DMS114 treated with DMSO at 0.1 percent for 48 hours (cell line): Measurements from ENCODE around the gene ANO4.

ENCODE experiments used
- DNase-seq: peaks from one replicate; lab custom pipeline; 2025; ENCODE audit not compliant: unreplicated experiment; lab: John Stamatoyannopoulos, UW

Gene ANO4

DNA sequence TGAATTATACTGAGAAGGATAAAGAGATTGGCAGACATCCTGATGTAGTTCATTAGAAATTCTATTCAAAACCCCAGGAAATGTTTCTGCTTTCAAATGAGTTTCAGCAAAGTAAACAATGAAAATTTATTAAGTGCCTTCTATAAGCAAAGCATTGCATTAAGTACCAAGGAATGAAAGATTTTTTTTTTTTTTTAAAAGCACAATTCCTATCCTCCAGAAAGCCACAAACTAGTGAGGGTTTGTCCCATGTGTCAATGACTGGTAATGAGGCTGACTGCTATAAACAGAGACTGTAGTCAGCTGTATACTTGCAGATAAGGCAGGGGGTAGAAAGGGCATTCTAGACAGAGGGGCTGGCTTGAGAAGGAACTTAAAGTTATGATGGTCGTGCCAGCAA, 6.7 kb downstream of the ANO4 start:
- DNase-seq, result no peak

DNA sequence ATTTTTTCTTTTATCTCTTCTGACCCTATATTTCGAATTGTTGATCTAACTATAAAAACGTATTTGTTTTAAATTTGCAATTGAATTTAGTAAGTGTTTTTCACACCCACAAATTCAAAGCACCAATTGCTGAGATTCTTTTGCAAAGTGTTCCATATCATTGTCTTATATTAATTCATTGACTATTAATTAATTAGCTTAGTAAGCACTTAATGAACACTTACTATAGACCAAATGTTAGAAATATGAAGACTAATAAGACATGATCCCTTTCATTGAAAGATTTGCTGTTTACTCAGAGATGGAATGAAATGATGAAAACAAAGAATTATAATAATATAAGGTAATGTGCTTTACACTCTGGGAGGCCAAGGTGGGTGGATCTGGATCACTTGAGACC, 14.2 kb downstream of the ANO4 start:
- no peak for DNase-seq

DNA sequence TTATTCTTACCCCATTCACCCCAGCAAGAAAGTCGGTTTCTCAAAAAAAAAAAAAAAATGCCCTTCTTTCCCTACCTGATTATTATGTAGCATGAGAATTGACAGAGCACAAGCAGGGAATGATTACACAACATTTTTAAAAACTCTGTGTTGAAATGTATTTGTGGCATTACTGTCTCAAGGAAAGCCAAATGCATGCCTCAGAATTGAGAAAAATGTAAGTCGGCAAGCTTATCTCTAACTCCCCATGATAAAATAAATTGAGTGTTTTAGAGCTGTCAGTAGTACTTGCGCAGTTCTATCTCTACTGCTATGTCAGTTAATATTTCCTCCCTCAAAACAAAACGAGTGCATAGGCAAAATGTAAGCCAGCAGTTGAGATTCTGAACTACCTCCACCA, 25.7 kb downstream of the ANO4 start:
- no peak for DNase-seq

DNA sequence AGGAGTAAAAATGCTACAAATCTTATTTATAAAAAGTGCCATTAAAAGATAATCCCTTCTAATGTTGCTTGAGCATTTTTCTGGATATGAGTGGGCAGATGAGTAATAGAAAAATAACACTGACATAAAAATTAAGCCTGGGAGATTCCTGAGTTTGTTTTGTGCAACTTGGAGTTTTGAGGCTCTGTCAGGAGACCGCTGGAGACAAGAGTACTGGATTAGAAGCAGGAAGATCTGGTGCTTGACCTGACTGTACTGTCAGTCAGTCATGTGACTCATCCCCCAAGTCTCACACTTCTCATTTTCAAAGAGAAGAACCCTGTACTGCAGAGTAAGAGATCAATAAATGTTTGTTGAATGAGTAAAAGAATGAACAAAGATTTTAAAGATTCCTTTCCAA, 29.4 kb downstream of the ANO4 start:
- no peak for DNase-seq

DNA sequence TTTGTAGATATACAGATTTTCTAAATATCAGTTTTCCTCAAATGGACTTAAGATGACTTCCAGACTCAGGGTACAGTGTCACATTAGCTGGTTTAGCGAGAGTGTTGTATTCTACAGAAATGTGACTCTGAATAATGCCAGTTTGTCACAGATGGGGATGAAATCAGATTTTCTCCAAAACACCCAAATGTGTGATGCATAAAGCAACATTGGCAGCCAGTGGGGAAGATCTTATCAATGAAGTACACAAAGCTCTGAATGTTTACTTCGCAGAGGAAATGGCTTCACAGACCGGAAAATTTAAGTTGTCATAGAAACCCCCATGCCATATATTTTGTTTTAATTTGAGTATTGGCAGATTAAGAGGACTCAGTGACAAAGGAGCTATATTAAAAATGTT, 29.9 kb downstream of the ANO4 start:
- DNase-seq, result no peak

DNA sequence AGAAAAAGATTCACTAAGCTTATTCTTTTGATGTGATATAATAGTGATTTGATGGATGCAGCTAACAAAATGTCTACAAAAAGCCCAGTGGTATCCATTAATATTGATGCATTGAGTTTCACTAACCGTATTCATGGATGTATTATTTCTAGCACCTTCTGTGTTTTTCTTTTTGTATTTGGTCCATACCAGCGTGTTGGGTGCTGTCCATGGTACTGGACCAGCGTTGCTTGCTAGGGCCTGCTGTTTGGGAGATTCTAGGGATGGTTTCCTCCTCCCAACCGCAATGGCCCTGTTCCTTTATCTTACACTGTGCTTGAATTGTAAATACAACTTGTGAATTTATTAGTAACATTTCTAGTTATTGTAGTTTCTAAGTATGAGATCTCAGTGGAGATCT, 31.7 kb downstream of the ANO4 start:
- no peak for DNase-seq

DNA sequence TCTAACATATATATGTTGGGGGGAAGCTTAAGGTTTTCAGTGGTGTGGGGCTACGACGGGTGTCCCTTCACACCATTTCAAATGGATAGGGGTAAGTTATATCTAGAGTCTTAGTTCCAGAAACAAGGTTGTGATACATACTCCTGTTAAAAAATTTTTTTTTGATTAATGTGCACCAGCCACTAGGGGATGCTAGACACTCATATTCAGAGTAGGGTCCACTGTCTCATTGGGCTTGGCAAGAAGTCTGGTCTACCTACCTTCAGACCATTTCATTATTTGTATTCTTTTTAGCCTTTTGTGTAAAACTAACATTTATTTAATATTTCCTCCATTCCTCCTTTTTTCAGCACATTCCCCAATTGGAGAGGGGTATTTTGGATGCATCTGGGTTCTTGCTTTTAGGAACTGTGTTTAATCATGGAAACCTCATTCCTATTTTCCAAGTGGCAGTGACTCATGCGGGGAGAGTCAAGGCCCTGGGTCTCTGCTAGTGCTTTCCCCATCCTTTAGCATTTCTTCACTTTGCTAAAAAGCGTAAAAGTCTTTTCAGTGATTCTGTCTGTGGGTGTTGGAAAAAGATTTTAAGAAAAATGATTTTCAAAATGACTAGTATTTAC, 33.4 kb downstream of the ANO4 start:
- DNase-seq, result peak; percentile 21

DNA sequence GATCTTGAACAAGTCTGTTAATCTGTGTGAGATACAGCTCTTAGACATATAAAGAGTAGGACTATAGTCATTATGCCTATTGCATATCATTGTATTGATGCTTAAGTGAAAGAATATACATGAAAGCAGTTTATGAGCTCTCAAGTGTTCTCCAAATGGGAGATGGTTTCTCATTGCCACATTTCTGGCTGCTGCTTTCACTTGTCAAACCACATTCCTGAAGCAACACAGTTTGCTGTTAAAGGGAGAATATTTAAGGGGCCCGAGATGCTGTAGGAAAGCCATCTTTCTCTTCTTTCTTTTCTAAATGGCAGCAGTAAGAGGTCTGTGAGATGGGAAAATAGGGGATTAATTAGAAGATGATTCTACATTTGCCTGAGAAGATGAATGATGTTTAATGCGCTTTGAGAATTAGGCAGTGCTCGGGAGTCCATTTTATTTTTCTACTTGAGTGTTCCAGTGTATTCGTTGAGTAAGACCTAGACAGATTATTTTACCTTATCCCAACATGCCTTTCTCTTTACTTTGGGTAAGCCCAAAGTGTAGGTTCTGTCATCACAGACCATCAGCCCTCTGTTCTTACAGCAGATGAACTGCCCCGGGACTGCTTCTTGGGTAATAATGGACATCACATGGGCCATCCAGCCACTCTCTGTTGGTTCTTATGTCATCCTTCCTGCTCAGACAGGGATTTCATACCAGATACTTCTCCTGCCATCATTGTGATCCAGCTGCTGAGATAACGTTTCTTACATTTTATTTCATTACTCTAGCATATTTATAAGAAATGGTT, 35.6 kb downstream of the ANO4 start:
- no peak for DNase-seq

DNA sequence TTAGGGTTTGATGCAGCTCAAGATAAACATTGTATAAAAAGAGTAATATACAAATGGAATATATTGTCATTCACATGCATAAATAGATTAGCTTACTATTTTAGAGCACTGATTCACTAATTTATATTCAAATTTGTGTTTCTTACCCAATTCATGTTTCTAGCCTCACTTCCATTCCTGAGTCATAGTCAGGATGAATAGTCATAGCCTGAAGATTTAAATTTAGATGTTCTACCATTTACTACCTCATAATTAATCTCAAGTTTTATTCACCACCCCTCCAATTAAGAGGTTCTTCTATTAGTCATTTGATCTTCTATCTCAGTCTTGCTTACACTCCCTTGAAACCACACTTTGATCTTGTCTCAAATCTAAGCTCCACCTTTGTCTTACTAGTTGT, 38.7 kb downstream of the ANO4 start:
- no peak for DNase-seq

DNA sequence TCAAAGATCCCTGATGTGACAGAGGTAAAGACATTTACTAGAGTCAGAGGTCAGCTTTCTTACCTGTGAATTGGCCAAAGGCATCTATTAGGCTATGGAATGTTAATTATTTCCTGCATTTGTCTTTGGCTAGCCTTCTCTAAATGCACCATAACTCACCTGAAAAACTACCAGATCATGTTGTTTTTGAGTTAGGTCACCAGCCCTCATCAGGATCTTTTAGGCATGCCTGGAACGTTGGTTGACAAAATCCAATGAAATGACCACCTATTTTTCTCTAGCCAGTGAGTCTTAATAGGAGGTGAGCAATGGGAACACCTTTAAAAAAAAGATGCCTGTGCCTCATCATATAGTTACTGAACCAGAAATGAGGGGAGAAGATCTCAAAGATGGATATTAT, 46.2 kb downstream of the ANO4 start:
- no peak for DNase-seq

DNA sequence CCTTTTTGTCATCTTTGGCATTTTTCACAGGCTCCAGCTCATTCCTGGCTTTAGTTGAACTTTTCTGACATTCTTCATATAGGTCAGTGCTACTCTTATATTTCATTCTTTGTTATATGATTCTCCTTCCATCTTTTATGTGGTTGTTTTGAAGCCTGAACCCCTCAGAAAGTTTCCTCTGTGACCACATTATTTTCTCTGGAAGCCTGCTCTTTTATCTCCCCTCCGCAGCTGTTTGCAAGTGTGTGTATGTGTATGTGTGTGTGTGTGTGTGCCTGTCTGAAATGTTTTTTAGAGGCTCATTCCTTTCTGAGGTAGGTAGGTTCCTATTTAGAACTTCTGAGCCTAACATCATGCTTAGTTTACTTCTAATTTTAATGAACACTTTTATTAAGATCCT, 47.6 kb downstream of the ANO4 start:
- no peak for DNase-seq

DNA sequence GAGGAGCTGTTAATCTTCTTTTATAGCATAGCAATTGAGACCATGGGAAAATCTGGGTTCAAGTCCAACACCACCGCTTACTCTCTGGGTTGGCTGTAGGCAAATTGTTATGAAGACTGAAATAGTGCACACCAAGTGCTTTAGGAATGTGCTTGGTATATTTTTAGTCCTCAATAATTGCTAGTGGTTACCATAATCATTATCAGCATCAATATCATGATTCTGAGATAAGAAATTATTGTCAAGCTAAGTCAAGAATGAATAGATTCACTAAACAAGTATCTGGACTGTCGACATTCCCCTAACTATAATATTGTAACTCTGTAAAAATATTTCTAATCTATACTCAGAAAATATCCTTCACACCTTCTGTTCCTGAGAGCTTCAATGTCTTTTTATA, 48.5 kb downstream of the ANO4 start:
- no peak for DNase-seq

DNA sequence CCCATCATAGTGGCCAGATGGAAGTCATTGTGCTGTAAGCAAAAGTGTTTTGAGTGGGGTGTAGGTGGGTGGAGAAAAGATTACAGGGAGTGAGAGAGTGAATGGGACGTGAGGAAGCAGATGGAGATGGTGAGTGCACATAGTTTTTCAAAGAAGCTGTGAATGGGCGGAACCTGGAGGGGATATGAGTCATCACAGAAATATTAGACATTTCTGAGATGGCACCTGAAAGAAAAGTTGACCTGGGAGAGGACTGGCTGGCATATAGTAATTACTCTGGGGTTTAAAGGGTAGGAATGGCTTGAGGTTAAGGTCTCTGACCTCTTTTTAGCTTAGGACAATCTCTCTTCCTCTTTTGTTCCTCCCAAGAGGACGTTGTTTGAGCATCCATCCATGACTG, 50.5 kb downstream of the ANO4 start:
- DNase-seq, result no peak

DNA sequence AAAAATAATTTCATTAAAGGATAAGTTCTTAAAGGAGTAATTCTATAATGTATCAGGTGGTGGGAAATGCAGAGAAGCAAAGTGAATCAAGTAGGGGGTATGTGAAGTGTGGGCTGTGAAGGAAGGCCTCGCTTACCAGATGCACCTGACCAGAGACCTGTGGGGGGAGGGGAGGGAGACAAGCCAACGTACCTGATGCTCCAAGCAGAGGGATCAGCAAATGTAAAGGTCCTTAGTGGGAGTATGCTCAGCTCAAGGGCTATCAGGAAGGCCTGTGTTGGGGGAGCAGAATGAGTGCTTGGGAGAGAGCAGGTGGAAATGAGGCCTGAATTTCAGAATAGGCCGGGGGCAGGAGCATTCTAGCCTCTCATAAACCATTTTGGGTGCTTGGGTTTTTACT, 57.1 kb downstream of the ANO4 start:
- no peak for DNase-seq

DNA sequence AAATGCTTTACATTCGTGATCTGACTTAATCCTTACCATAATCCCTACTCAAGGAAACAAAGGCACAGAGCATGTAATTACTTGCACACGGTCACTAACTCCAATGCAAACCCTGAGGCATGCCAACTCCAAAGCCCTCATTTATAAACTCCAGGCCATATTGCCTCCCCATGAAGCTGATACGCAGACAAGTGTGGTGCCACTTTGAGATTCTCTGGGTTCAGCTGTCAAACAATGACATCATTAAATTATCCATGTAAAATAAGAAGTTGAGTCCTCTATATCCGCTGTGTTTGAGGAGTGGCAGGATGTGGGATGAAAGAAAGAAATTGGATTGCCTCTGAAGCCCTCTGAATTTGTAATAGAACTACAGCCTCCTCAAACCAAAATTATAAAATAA, 62.8 kb downstream of the ANO4 start:
- DNase-seq, result no peak

DNA sequence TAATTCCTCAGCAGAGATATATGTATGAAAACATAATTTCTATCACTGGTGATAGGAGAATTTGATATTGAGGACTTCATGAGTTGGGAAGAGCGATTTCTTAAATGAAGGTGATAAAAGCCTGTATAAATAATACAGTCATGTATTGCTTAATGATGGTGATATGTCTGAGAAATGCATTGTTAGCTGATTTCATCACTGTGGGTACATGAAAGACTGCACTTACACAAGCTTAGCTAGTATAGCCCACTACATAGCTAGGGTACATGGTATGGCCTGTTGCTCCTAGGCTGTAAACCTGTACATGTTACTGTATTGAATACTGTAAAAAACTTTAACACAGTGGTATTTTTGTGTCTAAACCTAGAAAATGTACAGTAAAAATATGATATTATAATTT, 63.4 kb downstream of the ANO4 start:
- no peak for DNase-seq

DNA sequence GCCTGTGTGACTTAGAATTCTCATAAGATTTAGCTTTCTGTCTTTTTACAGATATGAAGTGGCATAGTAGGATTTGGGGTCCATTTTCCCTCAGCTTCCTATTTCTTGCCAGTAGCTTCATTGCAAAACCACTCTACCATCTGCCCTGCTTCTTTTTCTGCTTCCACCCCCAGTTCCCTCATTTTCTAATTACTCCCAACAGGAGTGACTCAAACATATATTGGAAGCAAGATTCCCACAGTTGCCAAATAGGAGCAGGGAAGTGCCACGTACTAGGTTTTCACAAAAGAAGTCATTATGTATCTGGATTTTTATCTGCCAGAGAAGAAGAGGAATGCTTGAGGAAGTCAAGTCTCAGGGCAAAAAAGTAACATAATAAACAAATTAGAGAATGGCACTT, 64.1 kb downstream of the ANO4 start:
- DNase-seq, result no peak

DNA sequence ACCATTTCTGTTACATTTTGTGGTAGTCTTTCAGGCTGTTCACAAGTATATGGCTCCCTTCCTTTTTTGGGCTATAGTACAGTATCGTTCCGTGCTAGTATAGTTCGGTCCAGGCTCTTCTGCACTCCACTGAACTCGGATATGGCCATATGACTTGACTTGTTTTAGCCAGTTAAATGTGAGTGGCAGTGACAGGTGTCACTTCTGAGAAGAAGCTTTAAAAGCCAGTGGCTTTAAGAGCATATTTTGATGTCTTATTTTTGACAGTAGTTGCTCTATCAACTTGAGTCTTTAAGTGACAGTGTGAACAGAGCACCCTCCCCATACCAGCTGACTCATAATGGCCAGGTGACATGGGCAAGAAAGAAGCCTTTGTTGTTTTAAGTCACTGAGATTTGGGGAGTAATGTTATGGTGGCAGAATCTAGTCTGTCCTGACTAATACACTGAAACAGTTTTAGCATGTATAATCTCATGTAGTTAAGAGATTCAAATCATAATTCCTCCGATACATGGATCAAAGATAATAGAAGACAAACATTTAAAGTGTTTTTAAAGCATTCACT, 64.6 kb downstream of the ANO4 start:
- DNase-seq, result no peak

DNA sequence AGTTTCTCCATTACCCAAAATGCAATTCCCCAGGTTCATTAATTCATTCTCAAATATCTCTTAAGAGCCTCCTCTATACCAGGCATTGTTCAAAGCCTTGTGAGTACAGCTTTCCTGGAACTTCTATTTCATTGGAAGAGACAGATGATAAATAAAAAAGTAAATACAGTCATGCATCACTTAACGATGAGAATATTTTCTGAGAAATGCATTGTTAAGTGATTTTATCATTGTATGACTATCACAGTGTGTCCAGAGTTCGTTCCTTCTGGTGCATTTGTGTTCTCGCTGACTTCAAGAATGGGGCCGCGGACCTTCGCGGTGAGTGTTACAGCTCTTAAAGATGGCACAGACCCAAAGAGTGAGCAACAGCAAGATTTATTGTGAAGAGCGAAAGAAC, 66.0 kb downstream of the ANO4 start:
- no peak for DNase-seq

DNA sequence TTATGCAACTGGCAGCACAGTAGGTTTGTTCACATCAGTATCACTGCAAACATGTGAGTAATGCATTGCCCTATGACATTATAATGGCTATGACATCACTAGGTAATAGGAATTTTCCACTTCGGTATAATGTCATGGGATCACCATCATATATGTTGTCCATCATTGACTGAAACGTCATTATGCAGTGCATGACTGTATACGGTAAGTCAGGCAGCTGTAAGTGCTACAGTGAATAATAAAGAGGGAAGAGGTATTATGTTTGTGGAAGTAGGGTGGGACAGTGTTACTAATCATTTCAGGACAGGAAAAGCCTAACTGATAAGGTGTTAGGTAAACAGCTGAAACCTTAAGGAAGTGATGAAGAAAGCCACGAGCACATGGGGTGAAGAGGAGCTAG, 68.1 kb downstream of the ANO4 start:
- DNase-seq, result no peak

DNA sequence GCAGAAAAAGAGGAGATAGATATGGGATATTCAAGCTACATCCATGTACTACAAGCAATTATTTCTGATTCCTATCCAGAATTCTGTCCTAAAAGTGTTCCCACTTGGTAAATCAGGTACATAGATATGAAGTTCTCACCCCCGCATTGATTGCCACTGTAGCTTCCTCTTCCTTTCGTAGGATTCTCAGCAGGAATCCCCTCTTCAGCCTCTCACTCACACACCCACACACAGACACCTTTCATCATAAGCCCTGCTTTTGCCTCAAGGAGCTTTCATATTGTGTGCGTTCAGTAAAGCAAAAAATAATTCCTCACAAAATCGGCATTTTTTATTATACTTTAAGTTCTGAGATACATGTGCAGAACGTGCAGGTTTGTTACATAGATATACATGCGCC, 69.8 kb downstream of the ANO4 start:
- DNase-seq, result no peak

DNA sequence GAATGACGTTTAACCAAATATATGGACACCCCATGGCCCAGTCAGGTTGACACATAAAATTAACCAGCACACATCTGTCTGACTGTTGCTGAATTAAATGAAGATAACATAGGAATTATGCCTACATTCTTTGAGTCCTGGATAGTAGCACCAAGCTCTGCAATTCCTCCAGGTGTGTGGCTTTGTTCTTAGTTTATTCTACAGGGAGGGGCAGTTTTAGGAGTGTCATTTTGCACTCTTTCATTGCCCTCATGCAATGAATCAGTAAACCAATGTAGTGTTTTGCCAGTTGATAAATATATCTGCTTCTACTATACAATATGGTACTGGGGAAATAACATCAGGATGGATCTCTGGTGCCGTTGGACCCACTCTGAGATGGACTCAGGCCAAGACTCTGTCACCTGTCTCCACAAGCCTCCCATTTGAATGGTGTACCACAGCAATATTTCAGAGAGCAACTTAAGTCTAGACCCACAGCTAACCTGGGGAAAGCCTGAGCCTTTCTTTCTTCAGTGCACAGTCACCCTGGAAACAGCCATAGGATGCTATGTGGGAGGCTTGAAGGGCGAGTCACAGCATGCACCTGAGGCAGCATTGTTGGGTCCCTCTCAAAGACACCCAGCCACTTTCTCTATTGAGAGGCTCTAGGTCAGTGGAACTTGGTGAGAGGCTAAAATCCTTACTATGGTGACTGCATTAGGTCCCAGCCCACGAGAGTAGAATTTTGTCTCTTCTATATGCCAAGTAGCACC, 73.2 kb downstream of the ANO4 start:
- no peak for DNase-seq
